GM19328 (cell line): ENCODE data around the gene NRF1.
"Not testable (repeated sequence)": the region's sequence is repeated elsewhere in the genome, so short reads cannot be mapped to it uniquely, and the experiment has no call there.

Experiments used
- ATAC-seq: cut with Tn5 transposase; IDR thresholded peaks from one replicate; pipeline ENCODE4 v1.9.1; 2021; ENCODE audit warnings: mild to moderate bottlenecking, moderate library complexity; ENCODE audit not compliant: unreplicated experiment

NRF1 gene

GRCh38 chr7:129646369-129647021 is 35.0 kb downstream of the NRF1 start:
- no peak for ATAC-seq

- no peak for ATAC-seq
These were observed 37.7 kb downstream of the NRF1 start for GRCh38 chr7:129649128-129649690.

GRCh38 chr7:129650056-129650758 is 38.7 kb downstream of the NRF1 start:
- ATAC-seq, result no peak

- no peak for ATAC-seq
These were observed 41.4 kb downstream of the NRF1 start for GRCh38 chr7:129652914-129653313.

- ATAC-seq, result no peak
These were observed 44.3 kb downstream of the NRF1 start for GRCh38 chr7:129655811-129656210.

- no peak for ATAC-seq
These were observed 45.8 kb downstream of the NRF1 start for GRCh38 chr7:129657363-129657762.

- not testable (repeated sequence) for ATAC-seq
These were observed 48.4 kb downstream of the NRF1 start for GRCh38 chr7:129659907-129660306.

- no peak for ATAC-seq
These were observed 50.2 kb downstream of the NRF1 start for GRCh38 chr7:129661645-129662182.

- not testable (repeated sequence) for ATAC-seq
These were observed 51.7 kb downstream of the NRF1 start for GRCh38 chr7:129663240-129663639.

GRCh38 chr7:129664029-129665012 is 52.8 kb downstream of the NRF1 start:
- ATAC-seq, result no peak

- no peak for ATAC-seq
These were observed 53.5 kb downstream of the NRF1 start for GRCh38 chr7:129665013-129665401.

- no peak for ATAC-seq
These were observed 55.6 kb downstream of the NRF1 start for GRCh38 chr7:129667116-129667515.

GRCh38 chr7:129667551-129667950 is 56.0 kb downstream of the NRF1 start:
- ATAC-seq, result no peak

GRCh38 chr7:129669901-129670300 is 58.4 kb downstream of the NRF1 start:
- ATAC-seq, result no peak

GRCh38 chr7:129670656-129671055 is 59.1 kb downstream of the NRF1 start:
- ATAC-seq, result no peak

GRCh38 chr7:129671266-129671665 is 59.7 kb downstream of the NRF1 start:
- no peak for ATAC-seq

- not testable (repeated sequence) for ATAC-seq
These were observed 63.0 kb downstream of the NRF1 start for GRCh38 chr7:129674475-129674874.

GRCh38 chr7:129675521-129675920 is 64.0 kb downstream of the NRF1 start:
- no peak for ATAC-seq

- ATAC-seq, result no peak
These were observed 64.7 kb downstream of the NRF1 start for GRCh38 chr7:129676017-129676897.

- no peak for ATAC-seq
These were observed 66.3 kb downstream of the NRF1 start for GRCh38 chr7:129677796-129678195.
